HG03064 (cell line): ENCODE data around the gene SLFN12.
"Not testable (repeated sequence)": the region's sequence is repeated elsewhere in the genome, so short reads cannot be mapped to it uniquely, and the experiment has no call there.

Experiments used
- ATAC-seq: cut with Tn5 transposase; IDR thresholded peaks from one replicate; pipeline ENCODE4 v1.9.1; 2021; ENCODE audit warnings: low read depth; ENCODE audit not compliant: unreplicated experiment

The SLFN12 gene

DNA sequence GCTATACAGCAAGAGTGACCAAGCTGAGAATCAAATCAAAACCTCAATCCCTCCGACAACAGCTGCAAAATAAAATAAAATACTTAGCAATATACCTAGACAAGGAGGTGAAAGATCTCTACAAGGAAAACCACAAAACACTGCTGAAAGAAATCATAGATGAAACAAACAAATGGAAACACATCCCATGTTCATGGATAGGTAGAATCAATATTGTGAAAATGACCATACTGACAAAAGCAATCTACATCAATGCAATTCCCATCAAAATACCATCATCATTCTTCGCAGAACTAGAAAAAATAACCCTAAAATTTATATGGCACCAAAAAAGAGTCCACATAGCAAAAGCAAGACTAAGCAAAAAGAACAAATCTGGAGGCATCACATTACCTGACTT, 17.6 kb downstream of the SLFN12 start:
- ATAC-seq = not testable (repeated sequence)

DNA sequence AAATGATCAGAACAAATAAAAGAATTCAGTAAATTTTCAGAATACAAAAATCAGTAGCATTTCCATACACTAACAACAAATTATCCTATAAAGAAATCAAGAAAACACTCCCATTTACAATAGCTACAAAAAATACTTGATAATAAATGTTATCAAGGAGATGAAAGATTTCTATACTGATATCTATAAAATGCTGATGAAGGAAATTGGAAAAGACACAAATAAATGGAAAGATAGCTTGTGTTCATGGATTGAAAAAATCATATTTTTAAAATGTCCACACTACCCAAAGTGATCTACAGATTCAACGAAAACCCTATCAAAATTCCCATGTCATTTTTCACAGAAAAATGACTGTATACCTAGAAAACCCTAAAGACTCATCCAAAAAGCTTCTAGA, 18.1 kb downstream of the SLFN12 start:
- no peak for ATAC-seq

DNA sequence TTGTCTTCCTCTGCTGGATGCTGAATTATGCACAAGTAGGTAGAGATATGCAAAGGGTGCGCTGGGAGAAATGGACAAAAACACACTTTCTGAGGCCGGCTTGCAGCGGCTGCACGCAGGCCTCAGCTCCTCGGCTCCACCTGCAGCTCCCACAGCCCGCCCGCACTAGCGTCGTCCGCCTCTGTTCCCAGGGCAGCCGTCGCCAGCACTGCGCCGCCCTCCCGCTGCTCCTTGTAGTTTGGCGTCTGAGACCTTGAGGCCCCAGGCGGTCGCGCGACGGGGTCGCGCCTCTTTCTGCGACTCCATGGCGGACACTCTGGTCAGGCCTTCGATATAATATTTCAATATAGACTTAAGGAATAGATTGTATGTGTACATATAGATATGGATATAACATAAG, 24.8 kb downstream of the SLFN12 start:
- ATAC-seq = no peak

DNA sequence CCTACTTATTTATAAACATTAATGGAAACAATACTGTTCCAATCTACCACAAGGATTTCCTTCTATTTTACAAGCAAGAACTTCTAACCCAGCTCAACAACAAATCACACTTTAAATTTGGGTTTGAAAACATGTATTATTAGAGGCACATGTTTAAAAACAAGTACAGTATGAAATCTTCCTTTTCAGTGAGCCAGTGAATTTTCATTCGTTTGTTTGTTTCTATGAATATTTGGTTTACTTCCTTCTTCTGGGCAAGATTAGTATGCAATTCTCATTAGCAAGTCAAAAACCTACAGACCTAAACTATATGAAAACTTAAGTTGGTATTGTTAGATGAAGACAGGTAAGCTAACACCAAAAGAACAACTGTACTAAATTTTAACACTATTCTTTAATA, 25.7 kb downstream of the SLFN12 start:
- no peak for ATAC-seq

DNA sequence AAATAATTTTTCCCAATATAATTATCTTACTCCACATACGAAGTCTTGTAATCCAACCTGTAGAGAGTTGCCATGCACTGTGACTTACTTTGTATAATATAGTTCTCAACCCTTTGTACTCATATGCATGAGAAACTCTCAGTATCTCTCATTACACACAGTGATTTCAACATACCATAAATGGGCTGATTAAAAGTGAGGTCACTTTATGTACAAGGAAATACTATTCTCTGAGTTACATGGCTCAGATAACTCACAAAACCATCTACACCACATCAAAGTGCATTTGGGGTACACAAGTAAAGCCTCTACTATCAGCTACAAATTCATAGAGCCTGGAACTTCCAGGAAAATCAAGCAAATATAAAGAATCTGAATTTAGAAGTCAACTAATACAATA, 27.9 kb downstream of the SLFN12 start:
- ATAC-seq = no peak

DNA sequence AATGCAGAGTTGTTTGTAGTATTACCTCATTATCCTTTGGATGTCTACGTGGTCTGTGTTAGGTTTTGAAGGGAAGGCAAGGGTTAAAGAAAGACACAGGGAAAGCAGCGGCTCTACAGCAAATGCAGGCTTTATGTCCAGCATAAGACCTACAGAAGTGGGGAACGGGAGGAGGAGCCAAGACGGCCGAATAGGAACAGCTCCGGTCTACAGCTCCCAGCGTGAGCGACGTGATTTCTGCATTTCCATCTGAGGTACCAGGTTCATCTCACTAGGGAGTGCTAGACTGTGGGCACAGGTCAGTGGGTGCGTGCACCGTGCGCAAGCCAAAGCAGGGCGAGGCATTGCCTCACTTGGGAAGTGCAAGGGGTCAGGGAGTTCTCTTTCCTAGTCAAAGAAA, 38.5 kb downstream of the SLFN12 start:
- not testable (repeated sequence) for ATAC-seq

DNA sequence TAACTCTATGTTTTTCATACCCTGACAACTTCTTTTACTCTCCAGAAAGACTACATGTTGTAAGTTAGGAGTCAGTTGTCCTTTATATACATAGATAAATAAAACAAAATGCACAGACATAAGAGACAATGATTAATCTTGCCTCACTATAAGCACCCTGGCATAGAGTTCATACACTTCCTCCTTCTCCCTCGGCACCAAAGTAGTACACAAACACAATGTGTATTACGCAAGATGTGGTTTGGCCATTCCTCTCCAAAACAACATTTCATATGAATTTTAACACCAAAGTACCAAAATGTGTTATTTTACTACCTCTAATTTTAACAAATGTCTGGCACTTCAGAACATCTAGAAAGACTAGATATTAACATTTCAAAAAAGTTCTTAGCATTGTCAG, 41.6 kb downstream of the SLFN12 start:
- ATAC-seq = no peak

DNA sequence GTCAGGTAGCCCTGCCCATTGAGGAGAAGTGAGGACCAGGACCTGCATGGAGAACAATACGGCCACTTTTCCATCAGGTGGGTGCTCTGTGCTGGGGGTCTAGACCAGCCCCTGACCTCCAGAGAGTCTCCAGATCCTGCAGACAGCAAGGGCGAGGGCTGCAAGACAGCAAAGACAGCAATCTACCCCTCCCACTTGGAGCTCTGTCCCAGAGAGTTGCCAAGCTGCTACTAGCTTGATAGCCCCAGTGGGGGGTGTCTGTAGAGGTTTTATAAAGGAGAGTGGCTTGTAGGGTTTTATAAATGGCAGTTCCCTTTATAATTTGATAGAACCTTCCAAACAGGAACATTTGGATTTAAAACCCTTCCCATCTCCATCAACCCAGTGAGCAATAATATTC, 42.1 kb downstream of the SLFN12 start:
- ATAC-seq = no peak

DNA sequence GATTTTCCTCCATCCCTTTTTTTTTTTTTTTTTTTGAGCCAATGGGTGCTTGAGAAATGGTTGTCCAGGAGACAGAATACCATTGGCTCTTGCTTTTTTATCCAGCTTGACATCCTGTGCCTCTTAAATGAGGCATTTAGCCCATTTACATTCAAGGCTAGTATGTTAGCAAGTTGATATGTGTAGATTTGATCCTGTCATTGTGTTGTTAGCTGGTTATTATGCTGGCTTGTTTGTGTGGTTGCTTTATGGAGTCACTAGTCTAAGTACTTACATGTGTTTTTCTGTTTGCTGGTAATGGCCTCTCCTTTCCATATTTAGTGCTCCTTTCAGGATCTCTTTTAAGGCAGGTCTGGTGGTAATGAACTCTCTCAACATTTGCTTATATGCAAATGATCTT, 44.8 kb downstream of the SLFN12 start:
- ATAC-seq = no peak

DNA sequence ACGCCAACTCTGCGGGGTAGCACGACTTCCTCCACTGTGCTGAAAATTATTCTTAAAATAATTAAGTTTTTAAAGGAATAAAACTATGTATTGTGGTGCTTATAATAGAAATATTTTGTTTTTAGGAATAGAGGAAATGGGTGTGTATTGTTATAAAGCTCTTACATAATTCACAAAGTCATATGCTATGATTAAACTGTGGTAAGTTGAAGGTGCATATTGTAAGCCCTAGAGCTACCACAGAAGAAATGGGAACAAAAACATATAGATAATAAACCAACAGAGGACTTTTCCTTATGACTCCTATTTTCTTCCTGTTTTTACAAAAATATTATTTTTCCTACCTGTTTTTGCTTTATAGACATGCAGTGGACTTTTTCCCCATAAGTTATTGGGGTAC, 54.6 kb downstream of the SLFN12 start:
- ATAC-seq = no peak

DNA sequence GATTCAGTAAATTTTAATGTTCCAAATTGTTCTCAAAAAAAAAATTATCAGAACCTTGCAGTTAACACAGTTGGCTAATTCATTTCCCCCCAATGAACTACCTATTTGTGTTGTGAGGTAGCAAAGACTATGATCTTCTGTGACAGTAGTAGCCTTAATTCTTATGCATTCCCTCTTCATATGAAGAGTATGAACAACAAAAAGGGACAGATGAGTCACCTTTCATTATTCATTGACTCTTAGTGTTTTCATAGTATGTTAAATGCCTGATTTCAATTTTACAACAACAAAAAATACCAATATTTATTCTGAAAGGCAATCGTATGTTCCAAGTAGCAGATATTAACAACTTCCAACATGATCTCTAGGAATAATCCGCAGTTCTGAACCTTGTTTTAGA, 55.2 kb downstream of the SLFN12 start:
- no peak for ATAC-seq

DNA sequence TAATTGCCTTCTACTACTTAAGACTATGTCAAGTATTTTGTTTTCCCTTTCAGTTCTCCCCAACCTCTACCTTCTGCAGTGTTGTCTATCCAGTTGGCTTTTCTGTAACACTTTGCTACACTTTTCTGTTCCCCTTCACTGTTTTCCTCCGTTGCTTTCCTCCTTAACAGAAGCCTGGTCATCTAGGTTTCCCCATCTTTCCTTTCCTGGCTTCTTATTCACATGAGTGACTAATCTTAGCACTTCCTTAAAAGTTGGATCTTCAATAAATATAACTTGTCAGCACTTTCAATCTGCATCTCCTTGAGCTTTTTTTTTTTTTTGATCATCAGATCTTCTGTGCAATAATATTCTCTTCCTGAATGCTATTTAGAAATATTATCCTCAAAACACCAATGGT, 56.1 kb downstream of the SLFN12 start:
- no peak for ATAC-seq

DNA sequence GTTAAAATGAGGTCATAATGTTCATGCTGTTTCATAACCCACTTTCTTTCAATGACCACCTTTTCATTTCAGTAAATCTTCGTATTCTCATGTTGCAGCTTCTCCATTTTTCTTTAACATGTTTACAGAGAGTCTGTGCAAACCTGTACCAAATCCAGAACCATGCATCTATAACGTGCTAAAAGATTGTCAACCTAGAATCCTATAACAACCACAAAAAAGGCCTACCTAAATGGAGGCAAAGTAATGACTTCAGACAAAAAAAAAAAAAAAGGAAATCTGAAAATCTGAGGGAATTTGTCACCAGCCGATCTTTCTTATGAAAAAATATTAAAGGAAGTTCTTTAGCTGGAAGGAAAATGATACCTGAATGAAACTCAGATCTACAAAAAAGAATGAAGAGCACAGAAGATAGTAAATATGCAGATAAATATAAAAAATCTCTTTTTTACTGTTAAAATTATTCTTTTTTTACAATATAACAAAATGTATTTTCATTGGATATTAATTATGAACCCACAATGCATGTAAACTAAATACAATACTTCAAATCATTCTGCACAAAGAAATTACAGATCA, 57.4 kb downstream of the SLFN12 start:
- no peak for ATAC-seq

DNA sequence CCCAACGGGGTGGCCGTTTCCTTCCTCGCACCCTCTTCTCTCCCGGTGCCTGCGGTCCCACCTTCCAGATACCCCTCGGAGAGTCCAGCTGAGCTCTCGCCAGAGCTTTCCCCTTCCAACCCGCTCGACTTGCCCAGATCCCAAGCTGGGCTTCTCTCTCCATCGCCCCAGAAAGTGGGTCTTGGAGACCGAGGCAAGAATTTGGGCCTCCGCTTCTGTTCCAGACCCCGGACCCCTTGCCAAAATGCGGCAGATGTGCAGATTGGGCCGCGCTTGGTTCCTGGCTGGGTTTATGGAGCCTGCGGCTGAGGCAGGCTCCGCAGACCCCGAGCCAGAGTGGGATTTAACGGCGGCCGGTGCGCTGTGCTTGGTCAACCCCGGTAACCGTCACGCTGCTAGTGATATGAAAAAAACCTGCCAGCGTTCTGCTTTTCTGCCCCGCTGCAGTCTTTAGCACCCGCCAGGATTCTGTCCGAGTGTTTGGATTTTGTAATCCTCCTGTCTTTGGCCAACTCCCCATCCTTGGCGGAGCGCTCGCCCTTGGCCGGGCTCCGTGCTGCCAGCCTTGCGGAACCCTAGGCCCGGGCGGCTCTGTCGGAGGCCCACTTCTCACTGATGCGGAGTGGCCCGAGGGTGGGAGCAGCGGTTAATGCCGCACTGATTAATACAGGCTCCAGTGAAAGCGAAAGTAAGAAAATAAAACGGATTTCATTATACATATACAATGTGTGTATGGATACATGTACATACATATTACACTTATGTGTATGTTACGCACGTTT, 58.1 kb downstream of the SLFN12 start:
- ATAC-seq = no peak

DNA sequence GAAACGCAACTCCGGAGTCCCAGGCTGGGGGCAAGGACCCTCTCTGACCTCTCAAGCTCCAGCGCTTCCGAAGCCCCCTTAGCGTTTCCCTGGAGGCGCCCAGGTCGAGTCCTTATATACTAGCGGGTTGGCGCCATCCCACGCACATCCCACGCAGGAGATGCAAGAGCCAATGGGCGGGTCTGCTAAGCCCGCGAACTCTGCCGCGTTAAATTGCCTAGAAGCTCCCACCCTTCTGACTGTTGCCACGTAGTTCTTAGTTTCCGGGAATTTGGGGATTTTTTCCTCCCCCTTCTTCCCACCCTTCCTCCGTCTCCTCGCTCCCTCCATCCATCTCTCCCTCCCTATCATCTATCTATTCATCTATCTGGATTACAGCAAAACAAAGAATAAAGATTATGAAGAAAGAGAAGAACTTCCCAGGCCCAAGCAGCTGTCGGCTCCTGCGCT, 58.7 kb downstream of the SLFN12 start, which contains the start of gene SLFN11:
Gene SLFN11, minus strand, starts transcription at position 88 of the 450 bp plus-strand sequence. CDS start 9,814 bp downstream, outside the sequence.
- no peak for ATAC-seq

DNA sequence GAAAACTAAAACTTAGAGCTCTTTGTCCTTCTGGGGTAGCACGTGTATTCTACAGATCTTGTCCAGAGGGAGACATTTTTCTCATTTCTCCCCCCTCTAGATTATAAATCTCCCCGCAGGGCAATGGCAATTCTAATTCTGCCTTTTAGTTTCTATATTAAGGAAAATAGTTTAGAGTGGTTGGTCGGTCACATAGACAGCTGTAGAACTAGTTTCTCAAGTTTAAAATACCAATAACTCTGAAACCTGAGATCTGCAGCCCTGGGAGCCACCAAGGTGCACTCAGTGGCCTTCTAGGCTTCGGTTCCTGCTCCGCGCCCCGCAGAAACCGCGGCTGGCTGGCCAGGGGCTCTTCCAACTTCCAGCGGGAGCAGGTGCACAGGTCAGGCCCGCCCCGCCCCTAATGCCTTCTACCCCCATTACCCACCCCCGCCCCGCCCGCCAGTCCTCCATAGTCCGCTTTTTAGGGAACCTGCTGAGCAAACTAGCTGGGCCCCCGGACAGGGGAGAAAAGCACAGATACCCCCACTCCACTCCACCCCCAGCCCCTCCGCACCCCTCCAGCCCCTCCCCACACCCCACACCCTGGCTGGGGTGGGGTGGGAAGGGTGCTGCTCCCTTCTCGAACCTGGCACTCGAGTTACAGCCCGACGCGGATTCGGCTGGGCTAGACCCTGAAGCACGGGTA, 59.3 kb downstream of the SLFN12 start:
- ATAC-seq = no peak

DNA sequence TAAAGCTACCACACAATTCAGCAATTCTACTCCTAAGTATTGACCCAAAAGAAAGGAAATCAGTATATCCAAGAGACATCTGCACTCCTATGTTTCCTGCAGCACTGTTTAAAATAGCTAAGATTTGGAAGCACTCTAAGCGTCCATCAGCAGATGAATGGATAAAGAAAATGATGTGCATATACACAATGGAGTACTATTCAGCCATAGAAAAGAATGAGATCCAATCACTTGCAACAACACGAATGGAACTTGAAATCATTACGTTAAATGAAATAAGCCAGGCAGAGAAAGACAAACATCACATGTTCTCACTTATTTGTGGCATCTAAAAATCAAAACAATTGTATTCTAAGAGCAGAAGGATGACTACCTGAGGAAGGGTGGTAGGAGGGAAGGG, 60.4 kb downstream of the SLFN12 start:
- no peak for ATAC-seq

DNA sequence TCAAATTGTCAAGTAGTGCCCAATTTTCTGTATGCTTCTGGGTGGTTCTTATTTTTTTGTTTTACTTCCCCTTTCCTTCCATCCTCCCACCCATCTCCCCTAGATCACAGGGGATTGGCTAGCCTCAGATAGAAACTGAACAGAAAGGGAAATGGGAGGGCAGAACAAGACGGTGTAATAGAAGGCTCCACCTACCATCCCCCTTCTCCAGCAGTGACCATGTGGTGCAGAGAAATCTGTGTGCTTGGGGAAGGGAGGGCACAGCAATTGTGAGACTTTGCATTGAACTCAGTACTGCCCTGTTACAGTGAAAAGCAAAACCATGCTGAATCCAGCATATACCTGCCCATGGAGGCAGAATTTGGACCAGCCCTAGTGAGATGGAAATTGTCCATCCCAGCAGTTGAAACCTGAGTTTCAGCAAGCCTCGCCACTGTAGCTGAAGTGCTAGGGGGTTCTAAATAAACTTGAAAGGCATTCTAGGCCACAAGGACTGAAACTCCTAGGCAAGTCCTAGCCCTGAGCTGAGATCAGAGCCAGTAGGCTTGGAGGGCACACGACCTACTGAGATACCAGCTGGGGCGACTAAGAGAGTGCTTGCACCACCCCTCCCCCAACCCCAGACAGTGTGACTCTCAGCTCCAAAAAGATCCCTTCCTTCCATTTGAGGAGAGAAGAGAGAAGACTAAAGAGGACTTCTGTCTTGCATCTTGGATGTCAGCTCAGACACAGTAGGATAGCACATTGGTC, 64.0 kb downstream of the SLFN12 start:
- peak; percentile 83 for ATAC-seq

DNA sequence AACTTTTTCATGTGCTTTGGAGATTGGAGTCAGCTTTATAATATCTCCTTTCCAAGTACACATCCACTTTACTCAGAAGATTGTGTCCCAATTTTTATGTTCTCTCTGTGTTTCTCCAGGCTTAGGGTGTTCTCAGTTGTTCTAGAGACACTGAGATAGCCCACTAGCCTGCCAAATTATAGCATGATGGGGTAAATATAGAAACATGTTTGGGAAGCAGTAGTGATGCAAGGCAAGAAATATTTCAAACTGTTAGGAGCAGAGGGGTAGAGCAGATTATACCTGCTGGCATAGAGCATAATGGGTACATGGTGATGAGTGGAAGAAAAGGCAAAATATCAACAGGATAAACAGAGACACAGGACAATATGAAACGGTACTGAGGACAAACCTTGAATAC, 71.3 kb downstream of the SLFN12 start:
- ATAC-seq = no peak
